Measurements from ENCODE around the gene CDA.

DNA sequence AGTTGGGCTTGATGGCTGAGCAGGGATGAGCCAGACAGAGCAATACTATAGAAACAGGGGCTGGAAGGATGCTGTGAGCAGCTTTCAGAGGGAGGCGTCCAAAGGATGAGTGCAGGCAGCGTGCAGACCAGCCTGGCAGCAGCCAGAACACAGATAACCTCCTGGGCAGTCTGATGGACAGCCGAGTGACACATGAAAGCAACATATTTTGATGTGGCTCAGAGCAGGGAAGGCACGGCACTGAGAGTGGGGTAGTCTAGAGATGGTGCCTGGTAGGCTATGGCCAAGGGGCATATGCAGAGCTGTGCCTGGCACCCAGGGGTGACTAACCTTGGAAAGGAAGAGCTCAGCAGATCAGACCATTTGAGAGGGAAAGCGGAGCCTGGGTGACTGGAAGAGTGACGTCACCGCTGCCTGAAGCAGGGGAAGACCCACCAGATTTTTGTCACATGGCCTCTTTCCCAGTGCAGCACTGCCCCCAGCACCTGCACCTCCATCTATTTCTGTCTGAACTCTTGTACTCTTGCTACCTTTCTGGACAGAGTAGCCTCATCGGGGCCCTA, 48.0 kb downstream of the CDA start:
- TF ChIP-seq, protein P1, sequence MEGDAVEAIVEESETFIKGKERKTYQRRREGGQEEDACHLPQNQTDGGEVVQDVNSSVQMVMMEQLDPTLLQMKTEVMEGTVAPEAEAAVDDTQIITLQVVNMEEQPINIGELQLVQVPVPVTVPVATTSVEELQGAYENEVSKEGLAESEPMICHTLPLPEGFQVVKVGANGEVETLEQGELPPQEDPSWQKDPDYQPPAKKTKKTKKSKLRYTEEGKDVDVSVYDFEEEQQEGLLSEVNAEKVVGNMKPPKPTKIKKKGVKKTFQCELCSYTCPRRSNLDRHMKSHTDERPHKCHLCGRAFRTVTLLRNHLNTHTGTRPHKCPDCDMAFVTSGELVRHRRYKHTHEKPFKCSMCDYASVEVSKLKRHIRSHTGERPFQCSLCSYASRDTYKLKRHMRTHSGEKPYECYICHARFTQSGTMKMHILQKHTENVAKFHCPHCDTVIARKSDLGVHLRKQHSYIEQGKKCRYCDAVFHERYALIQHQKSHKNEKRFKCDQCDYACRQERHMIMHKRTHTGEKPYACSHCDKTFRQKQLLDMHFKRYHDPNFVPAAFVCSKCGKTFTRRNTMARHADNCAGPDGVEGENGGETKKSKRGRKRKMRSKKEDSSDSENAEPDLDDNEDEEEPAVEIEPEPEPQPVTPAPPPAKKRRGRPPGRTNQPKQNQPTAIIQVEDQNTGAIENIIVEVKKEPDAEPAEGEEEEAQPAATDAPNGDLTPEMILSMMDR (IDR thresholded peaks at IDR 0.05), result no peak
- TF ChIP-seq TCF12 (IDR thresholded peaks at IDR 0.05) (no peak), MXI1 (IDR thresholded peaks at IDR 0.05; ENCODE audit: low read depth, low read length) (no peak), POLR2AphosphoS5 (IDR thresholded peaks at IDR 0.05; ENCODE audit: low read depth, low read length) (no peak), RCOR1 (IDR thresholded peaks at IDR 0.05; ENCODE audit: low read length) (no peak), NRF1 (IDR thresholded peaks at IDR 0.05; ENCODE audit: low read depth, low read length) (no peak), SIN3A (IDR thresholded peaks at IDR 0.05; ENCODE audit: borderline replicate concordance, low read depth, low read length) (no peak), RAD21 (IDR thresholded peaks at IDR 0.05; ENCODE audit: low read length) (no peak), SMC3 (IDR thresholded peaks at IDR 0.05; ENCODE audit: low read depth, low read length) (no peak), FOXM1 (IDR thresholded peaks at IDR 0.05; ENCODE audit: low read depth) (no peak), EP300 (IDR thresholded peaks at IDR 0.05; ENCODE audit: borderline replicate concordance in 1 of 2, low read depth in 1 of 2, low read length in 1 of 2) (no peak), GATA2 (CRISPR knock-in tag; IDR thresholded peaks at IDR 0.05) (no peak), FOXJ3 (CRISPR knock-in tag; IDR thresholded peaks at IDR 0.05) (no peak)
- TF ChIP-seq, protein P2, sequence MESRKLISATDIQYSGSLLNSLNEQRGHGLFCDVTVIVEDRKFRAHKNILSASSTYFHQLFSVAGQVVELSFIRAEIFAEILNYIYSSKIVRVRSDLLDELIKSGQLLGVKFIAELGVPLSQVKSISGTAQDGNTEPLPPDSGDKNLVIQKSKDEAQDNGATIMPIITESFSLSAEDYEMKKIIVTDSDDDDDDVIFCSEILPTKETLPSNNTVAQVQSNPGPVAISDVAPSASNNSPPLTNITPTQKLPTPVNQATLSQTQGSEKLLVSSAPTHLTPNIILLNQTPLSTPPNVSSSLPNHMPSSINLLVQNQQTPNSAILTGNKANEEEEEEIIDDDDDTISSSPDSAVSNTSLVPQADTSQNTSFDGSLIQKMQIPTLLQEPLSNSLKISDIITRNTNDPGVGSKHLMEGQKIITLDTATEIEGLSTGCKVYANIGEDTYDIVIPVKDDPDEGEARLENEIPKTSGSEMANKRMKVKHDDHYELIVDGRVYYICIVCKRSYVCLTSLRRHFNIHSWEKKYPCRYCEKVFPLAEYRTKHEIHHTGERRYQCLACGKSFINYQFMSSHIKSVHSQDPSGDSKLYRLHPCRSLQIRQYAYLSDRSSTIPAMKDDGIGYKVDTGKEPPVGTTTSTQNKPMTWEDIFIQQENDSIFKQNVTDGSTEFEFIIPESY (IDR thresholded peaks at IDR 0.05; ENCODE audit: borderline replicate concordance, low read depth), result no peak
